HG03039 (cell line): Measurements from ENCODE around the gene SNAPC4.
"Not testable (repeated sequence)": the region's sequence is repeated elsewhere in the genome, so short reads cannot be mapped to it uniquely, and the experiment has no call there.

Experiments used
- ATAC-seq: cut with Tn5 transposase; IDR thresholded peaks from one replicate; pipeline ENCODE4 v1.9.1; 2021; ENCODE audit warnings: mild to moderate bottlenecking, moderate library complexity; ENCODE audit not compliant: unreplicated experiment

The SNAPC4 gene

GRCh38 chr9:136359774-136360718 lies 39.9 kb downstream of the SNAPC4 start:
- no peak for ATAC-seq

DNA sequence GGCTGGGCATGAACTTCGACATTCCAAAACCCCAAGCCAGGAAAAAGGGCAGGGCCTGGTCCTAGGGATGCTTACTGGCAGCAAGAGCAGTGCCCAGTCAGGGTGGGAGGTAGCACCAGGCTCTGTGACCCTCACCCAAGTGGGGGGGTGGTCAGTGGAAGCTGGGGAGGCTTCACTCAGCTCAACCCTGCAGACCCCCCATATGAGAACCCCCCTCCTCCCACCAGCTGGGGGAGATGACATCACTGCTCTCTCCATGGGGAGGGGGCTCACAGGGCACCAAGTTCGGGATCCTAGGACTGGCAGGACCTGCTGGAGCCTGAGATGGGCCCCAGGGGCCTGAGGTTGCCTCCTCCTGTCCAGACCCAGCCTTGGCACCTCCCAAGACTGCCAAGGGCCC lies 41.1 kb downstream of the SNAPC4 start:
- no peak for ATAC-seq

- no peak for ATAC-seq
These were observed 42.0 kb downstream of the SNAPC4 start for GRCh38 chr9:136358016-136358415.

GRCh38 chr9:136357202-136357725 lies 42.7 kb downstream of the SNAPC4 start:
- ATAC-seq = no peak

GRCh38 chr9:136355616-136356557 lies 44.1 kb downstream of the SNAPC4 start:
- no peak for ATAC-seq

DNA sequence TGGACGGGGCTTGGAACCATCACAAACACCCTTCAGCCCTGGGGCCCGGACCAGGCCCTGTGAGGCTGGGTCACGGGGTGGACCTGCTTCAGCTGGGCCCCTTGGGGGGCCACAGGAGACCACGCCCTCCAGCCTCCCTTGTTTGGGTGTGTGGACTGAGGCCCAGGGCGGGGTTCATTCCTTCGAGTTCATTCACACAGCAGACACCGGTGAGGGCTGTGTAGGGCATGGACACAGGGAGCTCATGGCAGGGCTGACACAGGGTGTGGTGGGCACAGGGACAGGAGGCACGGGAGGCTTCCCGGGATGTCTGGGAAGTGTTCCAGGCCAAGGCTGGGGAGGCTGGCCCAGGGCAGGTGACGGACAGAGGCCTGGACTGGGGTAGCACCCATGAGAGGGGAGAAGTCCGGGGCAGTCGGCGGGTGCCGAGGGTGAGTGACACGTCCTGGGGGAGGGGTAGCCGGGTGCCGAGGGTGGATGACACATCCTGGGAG lies 45.3 kb downstream of the SNAPC4 start:
- ATAC-seq = no peak

DNA sequence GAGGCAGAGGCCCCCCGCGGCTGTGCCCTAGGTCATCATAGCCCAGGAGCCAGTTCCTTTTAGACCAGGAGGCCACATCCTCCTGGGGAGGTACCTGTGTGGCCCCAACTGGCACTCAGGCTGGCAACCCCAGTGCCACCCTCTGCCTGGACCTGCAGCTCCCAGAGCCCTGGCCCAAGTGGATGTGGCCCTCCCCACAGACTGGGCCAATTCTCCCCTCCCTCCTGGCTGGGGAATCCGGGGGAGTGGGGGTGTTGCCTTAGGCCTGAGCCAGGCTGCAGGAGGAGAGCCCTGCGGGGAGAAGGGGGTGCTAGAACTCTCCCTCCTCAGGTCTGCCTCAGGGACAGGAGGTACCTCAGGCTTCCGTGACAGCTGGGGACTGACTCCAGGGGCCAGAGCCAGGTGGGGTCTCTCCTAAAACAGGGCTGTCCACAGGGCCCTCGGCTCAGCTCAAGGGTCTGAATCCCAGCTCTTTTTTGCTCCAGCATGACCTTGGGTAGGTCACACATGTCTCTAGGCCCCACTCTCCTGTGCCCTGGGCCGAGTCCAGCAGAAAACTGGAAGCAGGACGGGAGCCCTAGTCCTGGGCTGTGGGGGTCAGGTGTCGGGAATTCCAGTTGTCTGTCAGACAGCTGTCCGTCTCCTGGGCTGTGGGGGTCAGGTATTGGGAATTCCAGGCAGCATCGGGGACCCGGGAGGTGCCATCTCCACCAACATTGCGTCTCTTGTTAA lies 46.0 kb downstream of the SNAPC4 start:
- ATAC-seq = no peak

GRCh38 chr9:136353088-136353487 lies 46.9 kb downstream of the SNAPC4 start:
- ATAC-seq = no peak

DNA sequence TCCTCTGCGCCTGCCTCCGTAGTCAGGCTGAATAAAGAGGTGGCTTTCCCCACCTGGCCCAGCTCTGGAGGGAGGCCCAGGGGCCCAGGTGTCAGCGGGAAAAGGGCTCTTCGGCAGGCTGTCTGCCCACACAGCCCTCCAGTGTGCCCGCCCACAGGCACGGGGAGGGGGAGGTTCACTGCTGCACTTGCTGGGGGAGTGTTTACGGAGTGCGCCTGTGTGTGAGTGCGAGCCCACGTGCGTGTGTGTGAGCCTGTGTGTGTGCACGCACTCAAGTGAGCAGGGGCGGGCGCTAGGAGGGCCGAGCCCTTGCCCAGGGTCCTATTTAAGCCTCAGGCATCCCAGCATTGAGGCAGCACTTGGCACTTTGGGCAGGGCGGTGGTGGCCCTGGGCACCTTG lies 47.3 kb downstream of the SNAPC4 start:
- ATAC-seq = no peak

- ATAC-seq = not testable (repeated sequence)
These were observed 48.1 kb downstream of the SNAPC4 start for GRCh38 chr9:136351868-136352267.

GRCh38 chr9:136351252-136351800 lies 48.6 kb downstream of the SNAPC4 start:
- ATAC-seq = no peak
